Femur (tissue), 1 donor: ENCODE results near the gene S100PBP.

Experiments used
- DNase-seq: peaks from one replicate; pipeline ENCODE4 v3.0.0-alpha.2; 2017

The S100PBP gene

DNA sequence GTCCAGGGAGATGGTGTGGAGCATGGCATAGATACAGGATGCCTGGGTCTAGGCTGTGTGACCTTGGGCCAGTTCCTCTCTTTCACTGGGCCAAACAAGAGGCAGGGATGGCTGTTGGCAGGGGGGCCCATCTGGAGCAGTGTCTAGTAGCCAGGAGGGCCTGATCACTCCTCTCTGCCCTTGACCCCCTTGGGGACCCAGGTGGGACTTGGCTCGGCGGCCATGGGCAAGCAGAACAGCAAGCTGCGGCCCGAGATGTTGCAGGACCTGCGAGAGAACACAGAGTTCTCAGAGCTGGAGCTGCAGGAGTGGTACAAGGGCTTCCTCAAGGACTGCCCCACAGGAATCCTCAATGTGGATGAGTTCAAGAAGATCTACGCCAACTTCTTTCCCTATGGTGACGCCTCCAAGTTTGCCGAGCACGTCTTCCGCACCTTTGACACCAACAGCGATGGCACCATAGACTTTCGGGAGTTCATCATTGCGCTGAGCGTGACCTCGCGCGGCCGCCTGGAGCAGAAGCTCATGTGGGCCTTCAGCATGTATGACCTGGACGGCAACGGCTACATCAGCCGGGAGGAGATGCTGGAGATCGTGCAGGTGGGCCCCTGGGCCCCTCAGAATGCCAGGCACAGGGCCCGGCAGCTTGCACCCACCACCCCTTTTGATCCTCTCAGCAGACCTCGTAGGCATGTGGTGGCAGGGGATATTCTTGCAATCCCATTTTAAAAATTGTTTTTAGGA, 71.4 kb downstream of the S100PBP start:
- no peak for DNase-seq

DNA sequence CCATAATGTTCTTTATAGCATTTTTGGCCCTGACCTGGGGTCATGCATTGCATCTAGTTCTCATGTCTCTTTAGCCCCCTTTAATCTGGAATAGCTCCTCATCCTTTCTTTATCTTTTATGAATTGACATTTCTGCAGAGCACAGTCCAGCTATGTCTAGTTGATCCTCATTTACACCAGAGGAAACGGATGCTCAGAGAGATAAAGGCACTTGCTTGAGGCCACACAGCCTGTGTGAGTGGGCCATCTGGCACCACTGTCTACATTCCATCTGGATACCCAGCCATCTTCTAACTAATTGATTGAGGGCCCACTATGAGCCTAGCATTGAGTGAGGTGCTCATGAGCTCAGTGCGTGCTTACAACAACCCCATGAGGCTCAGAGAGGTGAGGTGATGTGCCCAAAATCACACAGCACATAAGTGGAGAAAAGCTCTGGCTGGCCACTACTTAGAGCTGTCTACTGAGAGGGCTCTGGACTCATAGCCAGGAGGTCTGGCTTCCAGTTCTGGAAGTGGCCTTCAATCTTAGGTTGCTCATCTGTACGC, 72.4 kb downstream of the S100PBP start:
- no peak for DNase-seq

- no peak for DNase-seq
Measured at GRCh38 chr1:32890516-32891240, 73.2 kb downstream of the S100PBP start.

- DNase-seq: no peak
Measured at GRCh38 chr1:32891241-32891570, 73.8 kb downstream of the S100PBP start.

DNA sequence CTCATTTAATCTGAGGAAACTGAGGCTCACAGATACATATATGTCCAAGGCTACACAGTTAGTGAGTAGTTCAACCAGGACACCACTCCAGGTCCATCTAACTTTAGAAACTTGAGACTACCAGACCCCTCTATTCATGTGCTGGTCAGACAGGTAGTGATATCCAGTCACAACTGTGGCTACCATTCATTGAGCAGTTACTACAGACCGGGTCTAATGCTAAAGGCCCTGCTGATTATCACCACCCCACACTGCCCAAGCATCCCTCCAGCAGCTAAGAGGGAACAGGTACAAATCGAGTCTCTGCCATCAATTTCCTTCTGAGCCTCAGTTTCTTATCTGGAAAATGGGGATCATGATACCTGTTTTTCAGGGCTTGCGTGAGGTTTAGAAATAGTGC, 74.2 kb downstream of the S100PBP start:
- no peak for DNase-seq

GRCh38 chr1:32892368-32893197, 75.1 kb downstream of the S100PBP start:
- DNase-seq: peak; percentile 64

GRCh38 chr1:32893198-32894018, 76.0 kb downstream of the S100PBP start:
- peak; percentile 75 for DNase-seq

DNA sequence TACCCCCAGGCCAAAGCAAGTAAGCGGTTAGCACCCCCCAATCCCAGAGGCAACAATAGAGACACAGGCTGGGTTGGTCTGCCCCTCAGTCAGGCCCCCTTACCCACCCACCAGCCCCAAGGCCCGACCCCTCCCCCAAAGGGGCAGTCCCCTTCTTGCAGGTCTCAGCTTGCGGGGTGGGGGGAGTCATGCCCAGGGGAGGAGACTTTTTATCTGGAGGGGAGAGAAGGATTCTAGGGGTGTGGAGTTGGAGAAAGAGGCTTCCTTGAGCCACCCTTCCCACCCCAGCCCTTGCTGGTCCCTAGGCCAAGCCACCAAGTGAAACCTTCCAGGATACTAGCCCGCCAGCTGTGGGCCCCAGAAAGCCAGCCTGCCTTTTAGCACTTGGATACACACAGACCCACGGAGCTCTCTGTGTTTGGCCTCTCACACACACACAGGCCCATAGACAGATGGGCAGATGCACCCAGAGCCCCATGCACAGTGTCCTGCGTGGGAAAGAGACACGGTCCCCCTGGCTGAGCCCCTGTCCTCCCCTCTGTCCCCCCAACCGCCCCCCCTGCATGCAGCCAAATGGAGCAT, 76.7 kb downstream of the S100PBP start:
- no peak for DNase-seq

- DNase-seq: no peak
Measured at GRCh38 chr1:32894681-32895080, 77.2 kb downstream of the S100PBP start.

DNA sequence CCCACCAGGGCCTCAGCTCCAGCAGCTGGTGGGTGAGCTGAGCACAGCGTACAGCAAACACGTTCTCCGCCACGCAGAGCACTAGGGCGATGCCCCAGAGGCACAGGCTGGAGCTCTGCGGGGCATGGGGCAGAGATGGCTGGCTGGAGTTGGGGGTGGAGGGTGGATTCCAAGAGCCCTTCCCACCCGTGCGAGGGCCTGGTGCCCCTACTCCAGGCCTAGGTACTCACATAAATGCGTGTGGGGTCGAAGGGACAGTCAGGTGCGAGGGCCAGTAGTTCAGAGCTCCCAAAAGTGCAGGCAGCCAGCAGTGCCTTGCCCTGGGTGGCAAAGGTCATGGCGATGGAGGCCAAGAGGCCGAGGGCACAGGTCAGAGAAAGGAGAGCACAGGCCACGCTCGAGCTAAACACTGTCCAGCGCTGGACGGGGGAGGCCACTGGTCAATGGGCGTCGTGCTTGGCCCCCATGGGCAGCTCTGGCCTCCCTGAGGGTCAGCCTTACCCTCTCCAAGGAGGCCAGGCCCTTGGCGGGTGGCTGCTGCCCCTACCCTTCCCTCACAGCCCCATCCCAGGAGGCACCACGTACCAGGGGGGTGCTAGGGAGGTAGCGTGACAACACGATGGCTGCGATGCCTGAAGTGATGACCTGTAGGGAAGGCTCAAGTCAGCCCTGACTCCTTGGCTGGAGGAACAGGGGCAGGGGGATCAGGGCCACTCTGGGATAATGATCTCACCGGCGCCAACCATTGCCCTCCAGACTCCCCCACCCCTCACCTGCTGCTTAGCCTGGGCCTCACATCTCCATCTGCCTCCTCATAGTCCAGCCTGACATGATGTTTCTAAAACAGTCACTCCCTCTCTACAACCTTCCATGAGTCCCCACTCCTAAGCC, 78.1 kb downstream of the S100PBP start:
- no peak for DNase-seq

DNA sequence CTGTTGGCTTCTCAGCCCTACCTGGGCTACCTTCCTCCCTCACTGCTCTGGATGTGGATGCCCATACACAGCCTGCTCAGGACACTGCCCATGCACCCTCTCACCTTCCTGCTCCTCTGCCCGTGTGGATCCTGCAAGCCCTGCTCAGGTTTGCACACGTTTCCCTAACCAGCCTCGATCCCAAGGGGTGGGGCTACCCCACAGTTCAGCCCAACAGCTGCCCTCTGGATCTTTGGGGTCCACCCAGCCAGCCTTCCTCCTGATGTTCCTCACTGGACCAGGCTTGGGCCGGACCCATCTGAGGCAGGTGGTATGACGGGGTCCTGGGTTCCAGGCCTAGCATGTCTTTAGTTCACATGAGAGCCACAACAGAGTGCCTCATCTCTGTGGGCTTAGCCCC, 79.0 kb downstream of the S100PBP start:
- DNase-seq: no peak

DNA sequence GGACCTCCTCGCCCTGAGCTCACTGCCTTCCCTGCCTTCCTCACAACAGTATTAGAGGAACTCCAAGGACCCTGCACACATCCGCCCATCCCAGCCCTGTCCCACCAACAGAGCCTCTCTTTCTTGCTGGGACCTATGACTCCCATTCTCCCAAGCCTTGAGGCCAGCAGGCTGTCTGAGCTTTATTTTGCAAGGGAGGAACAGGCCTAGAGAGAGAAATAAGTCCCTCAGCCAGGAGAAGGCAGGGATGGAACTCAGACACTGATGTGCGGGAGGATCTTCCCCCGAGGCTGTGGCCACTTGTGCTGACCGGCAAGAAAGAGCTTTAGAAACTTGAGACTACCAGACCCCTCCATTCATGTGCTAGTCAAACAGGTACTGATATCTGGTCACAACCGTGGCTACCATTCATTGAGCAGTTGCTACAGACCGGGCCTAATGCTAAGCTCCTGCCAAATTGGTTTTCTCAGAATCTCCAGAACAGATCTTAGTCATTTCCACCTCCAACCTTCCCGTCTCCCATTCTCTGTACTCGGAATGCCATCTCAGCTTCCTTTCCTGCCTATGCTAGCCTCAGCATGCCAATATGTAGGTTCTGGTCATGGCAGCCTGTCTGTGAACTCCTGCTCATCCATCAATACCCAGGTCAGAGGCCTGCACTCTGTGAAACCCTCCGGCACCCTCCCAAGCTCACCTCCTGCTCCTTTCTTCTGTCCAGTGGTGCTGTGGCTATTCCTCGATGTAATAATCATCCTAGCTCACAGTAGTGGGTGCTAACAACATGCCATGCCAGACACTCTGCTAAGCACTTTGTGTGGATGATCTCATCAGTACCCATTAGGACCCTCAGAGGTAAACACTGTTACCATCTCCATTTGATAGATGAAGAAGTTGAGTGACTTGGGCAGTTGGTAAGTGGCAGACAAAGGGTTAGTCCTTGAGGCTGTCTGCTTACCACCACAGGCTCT, 79.9 kb downstream of the S100PBP start:
- DNase-seq: no peak

DNA sequence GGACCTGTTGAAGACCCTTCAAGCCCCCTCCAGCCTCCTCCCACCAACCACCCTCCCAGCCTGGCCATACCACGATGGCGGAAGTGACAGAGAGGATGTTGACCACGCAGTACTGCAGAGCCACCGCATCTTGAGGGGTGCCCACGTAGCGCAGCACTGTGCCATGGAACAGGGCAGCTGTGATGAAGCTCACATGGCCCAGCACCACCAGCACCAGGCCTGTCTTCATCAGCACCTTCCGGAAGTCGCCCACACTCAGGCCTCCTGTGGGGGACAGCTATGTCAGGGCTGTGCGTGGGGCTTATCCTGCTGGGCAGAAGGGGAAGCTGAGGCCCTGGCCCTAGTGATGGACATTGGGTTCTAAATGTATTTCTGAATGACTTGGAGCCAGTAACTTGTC, 80.6 kb downstream of the S100PBP start:
- DNase-seq: no peak

DNA sequence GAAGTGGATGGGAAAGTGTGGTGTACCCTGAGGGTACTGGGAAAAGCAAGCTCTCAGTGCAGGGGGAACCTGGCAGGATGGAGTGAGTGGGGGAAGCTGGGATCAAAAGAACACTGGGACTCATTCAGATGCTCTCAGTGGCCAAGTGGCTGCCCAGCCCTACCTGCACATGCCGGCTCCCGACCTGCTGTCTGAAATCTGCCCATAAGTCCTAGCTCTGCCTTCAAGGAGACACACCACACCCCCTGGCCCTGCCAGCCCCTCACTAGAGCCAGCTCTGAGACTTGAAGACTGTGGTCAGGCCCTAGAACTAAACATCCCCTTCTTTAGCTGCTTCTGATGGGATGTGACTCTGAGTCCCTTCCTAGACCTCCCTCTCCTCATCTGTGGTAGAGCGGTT, 81.5 kb downstream of the S100PBP start:
- DNase-seq: no peak

DNA sequence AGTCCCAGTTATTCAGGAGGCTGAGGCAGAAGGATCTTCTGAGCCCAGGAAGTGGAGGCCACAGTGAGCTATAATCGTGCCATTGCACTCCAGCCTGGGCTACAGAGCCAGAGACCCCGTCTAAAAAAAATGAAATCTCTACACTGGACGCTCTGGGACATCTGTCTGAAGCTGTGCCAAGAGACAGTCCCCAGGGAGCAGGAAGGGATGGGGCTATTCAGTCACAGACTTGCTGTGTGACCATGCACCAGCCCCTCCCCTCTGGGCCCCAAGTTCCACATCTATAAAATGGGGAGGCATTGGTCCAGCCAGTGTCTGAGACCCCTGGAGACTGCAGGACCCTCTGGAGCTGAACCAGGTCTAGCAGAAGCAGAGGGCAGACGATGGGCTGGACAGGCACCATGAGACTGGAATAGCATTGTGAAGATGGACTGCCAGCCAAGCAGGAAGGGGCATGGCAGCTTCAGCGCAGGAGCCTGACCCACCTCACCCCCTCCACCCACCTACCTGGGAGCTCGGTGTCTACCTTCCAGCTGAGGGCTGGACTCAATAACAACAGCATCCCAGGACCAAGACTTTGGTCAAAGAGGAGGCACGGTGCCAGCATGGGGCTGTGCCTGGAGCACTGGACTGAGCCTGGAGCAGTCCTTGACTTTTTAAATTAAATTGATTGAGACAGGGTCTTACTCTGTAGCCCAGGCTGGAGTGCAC, 82.3 kb downstream of the S100PBP start:
- DNase-seq: no peak

- no peak for DNase-seq
Measured at GRCh38 chr1:32900371-32900955, 83.0 kb downstream of the S100PBP start.

GRCh38 chr1:32900956-32901822, 83.7 kb downstream of the S100PBP start, which contains the start of gene TMEM54:
Gene TMEM54 (minus strand): TSS chr1:32901389. CDS start chr1:32901238, 151 bp downstream.
- no peak for DNase-seq
